PC-9 (cell line): ENCODE measurements around the gene PIM1.
"Not testable (repeated sequence)": the region's sequence is repeated elsewhere in the genome, so short reads cannot be mapped to it uniquely, and the experiment has no call there.

ENCODE experiments used
- CTCF ChIP-seq: fragments of 200-600 bp; sonication (generic); conservative IDR thresholded peaks from 2 replicates; pipeline ENCODE4 v1.6.1; 2017; ENCODE audit warnings: mixed run types, antibody characterized with exemption, mild to moderate bottlenecking, moderate library complexity
- EZH2 ChIP-seq: fragments of 200-600 bp; sonication (generic); IDR thresholded peaks from 2 replicates; pipeline ENCODE4 v1.8.0; 2017; ENCODE audit warnings: antibody characterized with exemption, low read depth

DNA sequence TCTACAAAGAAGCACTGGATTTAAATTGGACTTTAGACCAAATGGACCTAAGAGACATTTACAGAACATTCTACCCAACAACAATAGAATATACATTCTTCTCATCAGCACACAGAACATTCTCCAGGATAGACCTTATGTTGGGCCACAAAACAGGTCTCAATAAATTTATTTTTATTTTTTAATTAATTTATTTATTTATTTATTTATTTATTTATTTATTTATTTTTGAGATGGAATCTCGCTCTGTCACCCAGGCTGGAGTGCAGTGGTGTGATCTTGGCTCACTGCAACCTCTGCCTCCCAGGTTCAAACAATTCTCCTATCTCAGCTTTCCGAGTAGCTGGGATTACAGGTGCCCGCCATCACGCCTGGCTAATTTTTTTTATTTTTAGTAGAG is 26.5 kb downstream of the PIM1 start:
- not testable (repeated sequence) for TF ChIP-seq CTCF, EZH2
